VCaP (cell line): ENCODE results near the gene DNAJB14.

Experiments used
- H3K27ac ChIP-seq: fragments of 450-650 bp; 2 replicates; pipeline ENCODE4 v1.5.1; 2017
- CTCF ChIP-seq: fragments of 450-650 bp; conservative IDR thresholded peaks from 2 replicates; pipeline ENCODE4 v1.5.1; 2017; ENCODE audit warnings: mild to moderate bottlenecking, moderate library complexity

DNAJB14 gene

GRCh38 chr4:99938243-99938753 is 8.1 kb downstream of the DNAJB14 start:
- no peak for TF ChIP-seq CTCF
- H3K27ac ChIP-seq = no peak overlapping the region

- no peak overlapping the region for H3K27ac ChIP-seq
- TF ChIP-seq CTCF = no peak
These were observed 11.5 kb downstream of the DNAJB14 start for GRCh38 chr4:99934891-99935290.

- no peak overlapping the region for H3K27ac ChIP-seq
- no peak for TF ChIP-seq CTCF
These were observed 18.9 kb downstream of the DNAJB14 start for GRCh38 chr4:99927566-99927965.

- TF ChIP-seq CTCF = no peak
- no peak overlapping the region for H3K27ac ChIP-seq
These were observed 25.2 kb downstream of the DNAJB14 start for GRCh38 chr4:99921174-99921573.

GRCh38 chr4:99918656-99919055 is 27.8 kb downstream of the DNAJB14 start:
- TF ChIP-seq CTCF = no peak
- H3K27ac ChIP-seq = no peak overlapping the region

- TF ChIP-seq CTCF = no peak
- H3K27ac ChIP-seq = no peak overlapping the region
These were observed 28.8 kb downstream of the DNAJB14 start for GRCh38 chr4:99917575-99917974.

GRCh38 chr4:99915449-99915848 is 31.0 kb downstream of the DNAJB14 start:
- TF ChIP-seq CTCF = no peak
- H3K27ac ChIP-seq = no peak overlapping the region
